Activated CD4-positive, alpha-beta T cell treated with anti-CD3 and anti-CD28 coated beads, Interleukin-2, amount 10 ng/mL, durations not matched to agents 7 days and 5 days (primary cell): ENCODE results near the gene GARS1. TPM values are rescaled to one million over a fixed set of nuclear protein-coding genes. Genes with fewer than 3 reads are reported as not detected.

Source experiments
- CTCF ChIA-PET: fragments of 350-600 bp; sonication (Branson Sonifier 250); formaldehyde crosslinking; loops from one replicate; lab custom pipeline; 2021; ENCODE audit warnings: antibody characterized with exemption; lab: Charles Lee
- POLR2A ChIA-PET: fragments of 350-600 bp; sonication (Branson Sonifier 250); formaldehyde crosslinking; loops from one replicate; lab custom pipeline; 2021; ENCODE audit warnings: antibody characterized with exemption; lab: Charles Lee
- DNase-seq: peaks from one replicate; pipeline ENCODE4 v3.0.0-alpha.2; 2020
- H3K27ac Mint-ChIP-seq: one replicate; pipeline ENCODE4 v1.8.0; 2021; ENCODE audit warnings: mild to moderate bottlenecking, moderate library complexity, mixed read lengths
- H3K27me3 Mint-ChIP-seq: one replicate; pipeline ENCODE4 v1.8.0; 2021; ENCODE audit warnings: mixed read lengths
- H3K36me3 Mint-ChIP-seq: one replicate; pipeline ENCODE4 v1.8.0; 2021; ENCODE audit warnings: low read depth, mixed read lengths
- H3K4me1 Mint-ChIP-seq: one replicate; pipeline ENCODE4 v1.8.0; 2021; ENCODE audit warnings: mixed read lengths
- H3K4me3 Mint-ChIP-seq: one replicate; pipeline ENCODE4 v1.8.0; 2021; ENCODE audit warnings: mild to moderate bottlenecking, moderate library complexity, mixed read lengths
- H3K9me3 Mint-ChIP-seq: one replicate; pipeline ENCODE4 v1.8.0; 2021; ENCODE audit warnings: mixed read lengths
- total RNA-seq, 2 experiments: library from RNA; stranded (reverse); gene quantifications; one replicate each; pipeline ENCODE4 v1.2.3, GENCODE V29; 2021

Gene GARS1
- total RNA-seq, result 100 to 1,000 TPM; 165 to 167 TPM

GRCh38 chr7:30594540-30595435, at the start of gene GARS1:
Gene GARS1 (plus strand): TSS chr7:30594878. CDS start chr7:30594922, 44 bp downstream.
- Mint-ChIP-seq H3K9me3 (no peaks in the 10 kb centered on the region), H3K4me3 (peak within 1 kb of the TSS; percentile 97), H3K27ac (peak within 1 kb of the TSS; percentile 99), H3K4me1 (peaks cover 56% of the 10 kb centered on the region), H3K27me3 (no peaks in the 10 kb centered on the region), H3K36me3 (peaks cover 28% of the 10 kb centered on the region)
- peak; percentile 92 for DNase-seq
- CTCF ChIA-PET, result interaction anchor here (0.8 kb wide), 1 partner anchor 30 kb away, joined by 3 read pairs; no protein-coding TSS in a partner anchor
- POLR2A ChIA-PET, result no interaction called here

- CTCF ChIA-PET, result interaction anchor here (0.8 to 1.9 kb wide), 4 partner anchors 10 to 80 kb away, joined by 4 to 8 read pairs (median 4); no protein-coding TSS in a partner anchor
- H3K27ac Mint-ChIP-seq, result no peak overlapping the region
- POLR2A ChIA-PET, result no interaction called here
- DNase-seq, result no peak
- H3K4me3 Mint-ChIP-seq, result no peak overlapping the region
- no peaks in the 10 kb centered on the region for H3K4me1 Mint-ChIP-seq
- H3K9me3 Mint-ChIP-seq, result peaks cover 4% of the 10 kb centered on the region
- no peaks in the 10 kb centered on the region for H3K27me3 Mint-ChIP-seq
- H3K36me3 Mint-ChIP-seq, result peaks cover 8% of the 10 kb centered on the region
These were observed 48.7 kb upstream of the GARS1 start for GRCh38 chr7:30545791-30546555.

GRCh38 chr7:30546596-30546995, 48.1 kb upstream of the GARS1 start:
- no peak for DNase-seq
- Mint-ChIP-seq H3K4me3 (no peak overlapping the region), H3K4me1 (no peaks in the 10 kb centered on the region), H3K36me3 (peaks cover 8% of the 10 kb centered on the region), H3K9me3 (peaks cover 4% of the 10 kb centered on the region), H3K27me3 (no peaks in the 10 kb centered on the region), H3K27ac (no peak overlapping the region)
- POLR2A ChIA-PET, result no interaction called here
- CTCF ChIA-PET, result interaction anchor here (0.8 to 1.9 kb wide), 5 partner anchors 9 to 81 kb away, joined by 3 to 8 read pairs (median 4); no protein-coding TSS in a partner anchor

- POLR2A ChIA-PET, result no interaction called here
- CTCF ChIA-PET, result interaction anchor here (0.6 to 6.9 kb wide), 7 partner anchors 15 to 191 kb away, joined by 3 to 34 read pairs (median 4); no protein-coding TSS in a partner anchor
- H3K27ac Mint-ChIP-seq, result no peak overlapping the region
- no peak overlapping the region for H3K4me3 Mint-ChIP-seq
- H3K4me1 Mint-ChIP-seq, result no peaks in the 10 kb centered on the region
- no peaks in the 10 kb centered on the region for H3K9me3 Mint-ChIP-seq
- H3K27me3 Mint-ChIP-seq, result no peaks in the 10 kb centered on the region
- peaks cover 6% of the 10 kb centered on the region for H3K36me3 Mint-ChIP-seq
- DNase-seq, result peak; percentile 47
These were observed 45.8 kb upstream of the GARS1 start for GRCh38 chr7:30548845-30549244.

GRCh38 chr7:30549931-30550493, 44.7 kb upstream of the GARS1 start:
- POLR2A ChIA-PET, result no interaction called here
- no peak overlapping the region for H3K27ac Mint-ChIP-seq

GRCh38 chr7:30552330-30552729, 42.3 kb upstream of the GARS1 start:
- ChIA-PET CTCF (interaction anchor here (6.9 kb wide), 1 partner anchor 12 kb away, joined by 34 read pairs; no protein-coding TSS in a partner anchor), POLR2A (no interaction called here)
- Mint-ChIP-seq H3K4me3 (no peak overlapping the region), H3K27me3 (no peaks in the 10 kb centered on the region), H3K9me3 (no peaks in the 10 kb centered on the region), H3K36me3 (peaks cover 6% of the 10 kb centered on the region), H3K27ac (no peak overlapping the region), H3K4me1 (no peaks in the 10 kb centered on the region)
- DNase-seq, result no peak

More at GRCh38 chr7:30549931-30550493, 44.7 kb upstream of the GARS1 start:
- Mint-ChIP-seq H3K4me1 (no peaks in the 10 kb centered on the region), H3K9me3 (no peaks in the 10 kb centered on the region), H3K36me3 (peaks cover 6% of the 10 kb centered on the region), H3K4me3 (no peak overlapping the region), H3K27me3 (no peaks in the 10 kb centered on the region)
- DNase-seq, result no peak
- CTCF ChIA-PET, result interaction anchor here (1.0 to 6.9 kb wide), 5 partner anchors 14 to 72 kb away, joined by 3 to 34 read pairs (median 4); no protein-coding TSS in a partner anchor

- ChIA-PET CTCF (interaction anchor here (6.9 kb wide), 1 partner anchor 11 kb away, joined by 34 read pairs; no protein-coding TSS in a partner anchor), POLR2A (no interaction called here)
- DNase-seq, result no peak
- Mint-ChIP-seq H3K27me3 (no peaks in the 10 kb centered on the region), H3K4me1 (no peaks in the 10 kb centered on the region), H3K4me3 (no peak overlapping the region), H3K27ac (no peak overlapping the region), H3K9me3 (no peaks in the 10 kb centered on the region), H3K36me3 (peaks cover 6% of the 10 kb centered on the region)
These were observed 41.5 kb upstream of the GARS1 start for GRCh38 chr7:30553141-30553540.

- H3K27me3 Mint-ChIP-seq, result no peaks in the 10 kb centered on the region
- DNase-seq, result no peak
- ChIA-PET CTCF (interaction anchor here (6.9 kb wide), 1 partner anchor 11 kb away, joined by 34 read pairs; no protein-coding TSS in a partner anchor), POLR2A (no interaction called here)
- H3K4me1 Mint-ChIP-seq, result no peaks in the 10 kb centered on the region
- peaks cover 6% of the 10 kb centered on the region for H3K36me3 Mint-ChIP-seq
- no peak overlapping the region for H3K27ac Mint-ChIP-seq
- no peaks in the 10 kb centered on the region for H3K9me3 Mint-ChIP-seq
- H3K4me3 Mint-ChIP-seq, result no peak overlapping the region
These were observed 41.1 kb upstream of the GARS1 start for GRCh38 chr7:30553546-30553945.

GRCh38 chr7:30555525-30555924, 39.2 kb upstream of the GARS1 start:
- no peaks in the 10 kb centered on the region for H3K27me3 Mint-ChIP-seq
- POLR2A ChIA-PET, result no interaction called here
- peaks cover 1% of the 10 kb centered on the region for H3K36me3 Mint-ChIP-seq
- no peaks in the 10 kb centered on the region for H3K9me3 Mint-ChIP-seq
- H3K4me1 Mint-ChIP-seq, result no peaks in the 10 kb centered on the region
- H3K4me3 Mint-ChIP-seq, result no peak overlapping the region
- DNase-seq, result no peak
- H3K27ac Mint-ChIP-seq, result no peak overlapping the region
- CTCF ChIA-PET, result interaction anchor here (1.0 to 6.9 kb wide), 2 partner anchors 8 to 9 kb away, joined by 3 to 34 read pairs; no protein-coding TSS in a partner anchor

- Mint-ChIP-seq H3K9me3 (no peaks in the 10 kb centered on the region), H3K4me3 (no peak overlapping the region), H3K27ac (no peak overlapping the region), H3K4me1 (no peaks in the 10 kb centered on the region), H3K27me3 (no peaks in the 10 kb centered on the region), H3K36me3 (peaks cover 2% of the 10 kb centered on the region)
- DNase-seq, result no peak
- CTCF ChIA-PET, result no interaction called here
- POLR2A ChIA-PET, result no interaction called here
These were observed 37.8 kb upstream of the GARS1 start for GRCh38 chr7:30556840-30557239.

- POLR2A ChIA-PET, result no interaction called here
- DNase-seq, result no peak
- H3K36me3 Mint-ChIP-seq, result peaks cover 2% of the 10 kb centered on the region
- H3K27me3 Mint-ChIP-seq, result no peaks in the 10 kb centered on the region
- CTCF ChIA-PET, result no interaction called here
- H3K4me1 Mint-ChIP-seq, result no peaks in the 10 kb centered on the region
- no peak overlapping the region for H3K27ac Mint-ChIP-seq
- H3K4me3 Mint-ChIP-seq, result no peak overlapping the region
- no peaks in the 10 kb centered on the region for H3K9me3 Mint-ChIP-seq
These were observed 37.4 kb upstream of the GARS1 start for GRCh38 chr7:30557245-30557644.

GRCh38 chr7:30559611-30560010, 35.1 kb upstream of the GARS1 start:
- DNase-seq, result no peak
- no peaks in the 10 kb centered on the region for H3K9me3 Mint-ChIP-seq
- no peaks in the 10 kb centered on the region for H3K27me3 Mint-ChIP-seq
- no peaks in the 10 kb centered on the region for H3K4me1 Mint-ChIP-seq
- peaks cover 9% of the 10 kb centered on the region for H3K36me3 Mint-ChIP-seq
- POLR2A ChIA-PET, result no interaction called here
- H3K27ac Mint-ChIP-seq, result no peak overlapping the region
- CTCF ChIA-PET, result interaction anchor here (1.3 kb wide), 1 partner anchor 15 kb away, joined by 5 read pairs; no protein-coding TSS in a partner anchor
- H3K4me3 Mint-ChIP-seq, result no peak overlapping the region
